Thyroid gland (tissue), 4 donors: ENCODE measurements around the gene PCARE.

ENCODE experiments used
- POLR2A ChIP-seq, 2 donors: fragments of 450-650 bp; IDR thresholded peaks; one replicate each; pipeline ENCODE4 v1.6.1; 2017; ENCODE audit warnings: antibody characterized with exemption in 2 of 2, mild to moderate bottlenecking in 2 of 2, moderate library complexity in 1 of 2
- TF ChIP-seq, protein P1 (sequence below), 6 experiments: fragments of 200-600 bp in 3 of 6; fragments of 450-650 bp in 3 of 6; sonication (generic) in 3 of 6; IDR thresholded peaks; one replicate each; pipeline ENCODE4 v1.5.1; 2016 to 2019; ENCODE audit warnings: antibody characterized with exemption in 6 of 6, mild to moderate bottlenecking in 2 of 6, inconsistent platforms in 1 of 6, moderate library complexity in 1 of 6

DNA sequence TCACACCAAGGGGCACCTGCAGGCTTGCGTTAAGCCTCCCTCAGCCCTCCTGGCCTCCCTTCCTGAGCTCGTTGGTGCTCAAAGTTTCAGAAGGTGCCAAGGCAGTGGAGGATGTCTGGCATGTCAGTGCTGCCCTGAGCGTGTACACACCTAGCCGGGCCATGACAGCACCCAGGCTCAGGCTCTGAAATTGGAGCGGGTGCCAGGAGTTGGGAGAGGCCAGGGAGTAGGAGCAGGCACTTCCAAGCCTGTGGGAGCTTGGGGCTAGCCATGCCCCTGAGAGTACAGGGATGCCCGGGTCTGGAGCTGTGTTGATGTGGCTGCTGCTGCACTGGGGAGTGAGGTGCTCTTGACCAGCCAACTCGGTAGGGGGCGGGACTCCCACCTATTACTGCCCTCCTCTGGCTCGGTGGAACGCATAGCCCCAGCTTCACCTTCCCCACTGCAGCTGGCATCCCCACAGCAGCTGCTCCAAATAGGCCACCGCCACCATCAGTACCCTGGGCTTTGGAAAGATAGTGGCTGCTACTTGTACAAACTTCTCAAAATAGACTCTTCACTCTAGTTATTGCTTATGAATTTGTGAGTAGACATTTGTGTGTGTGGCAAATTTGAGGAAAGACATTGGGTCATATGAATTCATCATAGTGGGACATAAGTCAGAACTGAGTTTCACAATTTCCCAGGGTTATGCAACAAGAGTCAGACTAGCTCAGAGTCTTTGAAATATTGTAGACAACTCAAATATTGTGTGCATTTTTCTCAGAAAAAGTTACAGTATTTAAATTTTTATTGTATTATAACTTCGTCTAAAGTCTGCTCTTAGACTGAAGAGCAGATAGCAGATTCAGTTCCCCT lies 6.8 kb upstream of the PCARE start:
- no peak for TF ChIP-seq POLR2A (IDR thresholded peaks at IDR 0.05)
- TF ChIP-seq, protein P1, sequence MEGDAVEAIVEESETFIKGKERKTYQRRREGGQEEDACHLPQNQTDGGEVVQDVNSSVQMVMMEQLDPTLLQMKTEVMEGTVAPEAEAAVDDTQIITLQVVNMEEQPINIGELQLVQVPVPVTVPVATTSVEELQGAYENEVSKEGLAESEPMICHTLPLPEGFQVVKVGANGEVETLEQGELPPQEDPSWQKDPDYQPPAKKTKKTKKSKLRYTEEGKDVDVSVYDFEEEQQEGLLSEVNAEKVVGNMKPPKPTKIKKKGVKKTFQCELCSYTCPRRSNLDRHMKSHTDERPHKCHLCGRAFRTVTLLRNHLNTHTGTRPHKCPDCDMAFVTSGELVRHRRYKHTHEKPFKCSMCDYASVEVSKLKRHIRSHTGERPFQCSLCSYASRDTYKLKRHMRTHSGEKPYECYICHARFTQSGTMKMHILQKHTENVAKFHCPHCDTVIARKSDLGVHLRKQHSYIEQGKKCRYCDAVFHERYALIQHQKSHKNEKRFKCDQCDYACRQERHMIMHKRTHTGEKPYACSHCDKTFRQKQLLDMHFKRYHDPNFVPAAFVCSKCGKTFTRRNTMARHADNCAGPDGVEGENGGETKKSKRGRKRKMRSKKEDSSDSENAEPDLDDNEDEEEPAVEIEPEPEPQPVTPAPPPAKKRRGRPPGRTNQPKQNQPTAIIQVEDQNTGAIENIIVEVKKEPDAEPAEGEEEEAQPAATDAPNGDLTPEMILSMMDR (IDR thresholded peaks at IDR 0.05) = no peak
